Ishikawa (cell line): ENCODE measurements around the gene CD68.

Experiments used
- CEBPB ChIP-seq: IDR thresholded peaks from 2 replicates; pipeline ENCODE4 v1.6.1; 2012
- CREB1 ChIP-seq: IDR thresholded peaks from 2 replicates; pipeline ENCODE4 v1.6.1; 2012; ENCODE audit warnings: low read depth
- EGR1 ChIP-seq: IDR thresholded peaks from 2 replicates; pipeline ENCODE4 v1.6.1; 2012
- EP300 ChIP-seq: IDR thresholded peaks from 2 replicates; pipeline ENCODE4 v1.6.1; 2012; ENCODE audit warnings: borderline replicate concordance
- FOXM1 ChIP-seq: IDR thresholded peaks from 2 replicates; pipeline ENCODE4 v1.6.1; 2012; ENCODE audit warnings: low read depth, borderline replicate concordance
- MAX ChIP-seq: IDR thresholded peaks from 2 replicates; pipeline ENCODE4 v1.6.1; 2012
- NFIC ChIP-seq: IDR thresholded peaks from 2 replicates; pipeline ENCODE4 v1.6.1; 2012
- RAD21 ChIP-seq: IDR thresholded peaks from 2 replicates; pipeline ENCODE4 v1.6.1; 2012; ENCODE audit warnings: low read depth
- REST ChIP-seq: IDR thresholded peaks from 2 replicates; pipeline ENCODE4 v1.6.1; 2012; ENCODE audit warnings: low read depth, mild to moderate bottlenecking
- TAF1 ChIP-seq: IDR thresholded peaks from 2 replicates; pipeline ENCODE4 v1.6.1; 2012; ENCODE audit warnings: low read depth, mild to moderate bottlenecking
- TCF12 ChIP-seq: IDR thresholded peaks from 2 replicates; pipeline ENCODE4 v1.6.1; 2012; ENCODE audit warnings: low read depth
- TEAD4 ChIP-seq: IDR thresholded peaks from 2 replicates; pipeline ENCODE4 v1.6.1; 2012
- USF1 ChIP-seq: IDR thresholded peaks from 2 replicates; pipeline ENCODE4 v1.6.1; 2012
- YY1 ChIP-seq: IDR thresholded peaks from 2 replicates; pipeline ENCODE4 v1.6.1; 2012; ENCODE audit warnings: low read depth
- ZBTB7A ChIP-seq: IDR thresholded peaks from 2 replicates; pipeline ENCODE4 v1.6.1; 2012; ENCODE audit warnings: low read depth

The CD68 gene

GRCh38 chr17:7592422-7593021, 13.1 kb downstream of the CD68 start:
- no peak for TF ChIP-seq EGR1

- TF ChIP-seq USF1, result no peak
- no peak for TF ChIP-seq REST
- TF ChIP-seq FOXM1, result no peak
- no peak for TF ChIP-seq TEAD4
- TF ChIP-seq NFIC, result no peak
- TF ChIP-seq ZBTB7A, result no peak
- TF ChIP-seq EP300, result no peak
These were observed 13.9 kb downstream of the CD68 start for GRCh38 chr17:7593296-7593695.

GRCh38 chr17:7606280-7606679, 26.8 kb downstream of the CD68 start:
- no peak for TF ChIP-seq YY1
- TF ChIP-seq TCF12, result no peak
- TF ChIP-seq CREB1, result no peak
- no peak for TF ChIP-seq MAX
- TF ChIP-seq REST, result no peak
- TF ChIP-seq RAD21, result no peak
- TF ChIP-seq TAF1, result no peak
- TF ChIP-seq USF1, result no peak
- TF ChIP-seq EP300, result no peak
- no peak for TF ChIP-seq CEBPB
- no peak for TF ChIP-seq TEAD4
- no peak for TF ChIP-seq ZBTB7A
- no peak for TF ChIP-seq FOXM1
- TF ChIP-seq EGR1, result no peak
- TF ChIP-seq NFIC, result no peak

GRCh38 chr17:7610641-7611040, 31.2 kb downstream of the CD68 start:
- TF ChIP-seq NFIC (0 out of 2 replicates have a peak, but pooled peaks have one; percentile 26), TEAD4 (no peak), ZBTB7A (no peak), RAD21 (no peak)

GRCh38 chr17:7611635-7612293, 32.3 kb downstream of the CD68 start:
- TF ChIP-seq CREB1 (no peak), RAD21 (no peak), YY1 (no peak), MAX (no peak), TCF12 (no peak), FOXM1 (no peak), ZBTB7A (no peak), NFIC (no peak), EP300 (no peak)

GRCh38 chr17:7612294-7612640, 32.8 kb downstream of the CD68 start:
- TF ChIP-seq FOXM1, result no peak
- no peak for TF ChIP-seq ZBTB7A
- TF ChIP-seq USF1, result no peak
- no peak for TF ChIP-seq NFIC
- no peak for TF ChIP-seq REST
- TF ChIP-seq TCF12, result no peak
- no peak for TF ChIP-seq TAF1
- no peak for TF ChIP-seq CREB1
- no peak for TF ChIP-seq EGR1
- TF ChIP-seq TEAD4, result no peak
- TF ChIP-seq EP300, result no peak
- TF ChIP-seq CEBPB, result no peak
- no peak for TF ChIP-seq RAD21
- TF ChIP-seq YY1, result no peak
- no peak for TF ChIP-seq MAX
